ENCODE measurements around the gene FOXK1. TPM values are rescaled to one million over a fixed set of nuclear protein-coding genes. Genes with fewer than 3 reads are reported as not detected.

Gene FOXK1
- polyA plus RNA-seq, 1 experiment: 3.4 TPM

- CTCF ChIA-PET: interaction anchor here (1.1 kb wide), 1 partner anchor 10 kb away, joined by 4 read pairs; no protein-coding TSS in a partner anchor
- Histone ChIP-seq H3K9me3 (ENCODE audit: control insufficient read depth, insufficient read depth, low read length) (peaks cover 15% of the 10 kb centered on the region; the same call in 1 of the 2 replicates), H3K27me3 (ENCODE audit: control insufficient read depth, insufficient read depth, low read length) (no peaks in the 10 kb centered on the region), H3K27ac (ENCODE audit: low read depth, low read length) (no peak overlapping the region), H3K4me3 (ENCODE audit: low read depth, low read length) (no peak overlapping the region)
- TF ChIP-seq CTCF (IDR thresholded peaks at IDR 0.05; ENCODE audit: low read depth, low read length): no peak
- no peak for DNase-seq (ENCODE audit: low read depth, low spot score)
- POLR2A ChIA-PET: no interaction called here
Measured at GRCh38 chr7:4657640-4658417, 24.3 kb upstream of the FOXK1 start.

- DNase-seq (ENCODE audit: low read depth, low spot score): no peak
- Histone ChIP-seq H3K9me3 (ENCODE audit: control insufficient read depth, insufficient read depth, low read length) (peaks cover 15% of the 10 kb centered on the region; the same call in 1 of the 2 replicates), H3K27ac (ENCODE audit: low read depth, low read length) (no peak overlapping the region), H3K27me3 (ENCODE audit: control insufficient read depth, insufficient read depth, low read length) (no peaks in the 10 kb centered on the region), H3K4me3 (ENCODE audit: low read depth, low read length) (no peak overlapping the region)
- no peak for TF ChIP-seq CTCF (IDR thresholded peaks at IDR 0.05; ENCODE audit: low read depth, low read length)
- POLR2A ChIA-PET: no interaction called here
- CTCF ChIA-PET: interaction anchor here (0.7 to 1.6 kb wide), 3 partner anchors 8 to 22 kb away, joined by 3 read pairs; no protein-coding TSS in a partner anchor
Measured at GRCh38 chr7:4659551-4660286, 22.4 kb upstream of the FOXK1 start.

GRCh38 chr7:4661871-4662270 is 20.2 kb upstream of the FOXK1 start:
- no peak for TF ChIP-seq CTCF (IDR thresholded peaks at IDR 0.05; ENCODE audit: low read depth, low read length)
- H3K27me3 ChIP-seq (ENCODE audit: control insufficient read depth, insufficient read depth, low read length): no peaks in the 10 kb centered on the region
- H3K4me3 ChIP-seq (ENCODE audit: low read depth, low read length): no peak overlapping the region
- POLR2A ChIA-PET: interaction anchor here (1.0 kb wide), 1 partner anchor 20 kb away, joined by 3 read pairs; no protein-coding TSS in a partner anchor
- CTCF ChIA-PET: interaction anchor here (0.6 kb wide), 1 partner anchor 29 kb away, joined by 4 read pairs; no protein-coding TSS in a partner anchor
- no peak for DNase-seq (ENCODE audit: low read depth, low spot score)
- peak overlapping the region; percentile 21 for H3K27ac ChIP-seq (ENCODE audit: low read depth, low read length)
- peaks cover 15% of the 10 kb centered on the region; the same call in 1 of the 2 replicates for H3K9me3 ChIP-seq (ENCODE audit: control insufficient read depth, insufficient read depth, low read length)

GRCh38 chr7:4663239-4664018 is 18.7 kb upstream of the FOXK1 start:
- Histone ChIP-seq H3K27ac (ENCODE audit: low read depth, low read length) (no peak overlapping the region), H3K9me3 (ENCODE audit: control insufficient read depth, insufficient read depth, low read length) (peaks cover 15% of the 10 kb centered on the region; the same call in 1 of the 2 replicates), H3K27me3 (ENCODE audit: control insufficient read depth, insufficient read depth, low read length) (no peaks in the 10 kb centered on the region), H3K4me3 (ENCODE audit: low read depth, low read length) (no peak overlapping the region)
- POLR2A ChIA-PET: no interaction called here
- CTCF ChIA-PET: interaction anchor here (1.2 kb wide), 1 partner anchor 11 kb away, joined by 3 read pairs; no protein-coding TSS in a partner anchor
- DNase-seq (ENCODE audit: low read depth, low spot score): no peak
- TF ChIP-seq CTCF (IDR thresholded peaks at IDR 0.05; ENCODE audit: low read depth, low read length): no peak
